Neural progenitor cell (in vitro differentiated cells): ENCODE results near the gene RNF32.

Experiments used
- EZH2 ChIP-seq: fragments of 200-600 bp; sonication (generic); IDR thresholded peaks from 2 replicates; pipeline ENCODE4 v1.6.1; 2017; ENCODE audit warnings: antibody characterized with exemption, mild to moderate bottlenecking, moderate library complexity
- TF ChIP-seq, protein P1 (sequence below): fragments of 200-600 bp; sonication (generic); IDR thresholded peaks from 2 replicates; pipeline ENCODE4 v1.5.1; 2017; ENCODE audit warnings: antibody characterized with exemption, mild to moderate bottlenecking

- TF ChIP-seq, protein P1, sequence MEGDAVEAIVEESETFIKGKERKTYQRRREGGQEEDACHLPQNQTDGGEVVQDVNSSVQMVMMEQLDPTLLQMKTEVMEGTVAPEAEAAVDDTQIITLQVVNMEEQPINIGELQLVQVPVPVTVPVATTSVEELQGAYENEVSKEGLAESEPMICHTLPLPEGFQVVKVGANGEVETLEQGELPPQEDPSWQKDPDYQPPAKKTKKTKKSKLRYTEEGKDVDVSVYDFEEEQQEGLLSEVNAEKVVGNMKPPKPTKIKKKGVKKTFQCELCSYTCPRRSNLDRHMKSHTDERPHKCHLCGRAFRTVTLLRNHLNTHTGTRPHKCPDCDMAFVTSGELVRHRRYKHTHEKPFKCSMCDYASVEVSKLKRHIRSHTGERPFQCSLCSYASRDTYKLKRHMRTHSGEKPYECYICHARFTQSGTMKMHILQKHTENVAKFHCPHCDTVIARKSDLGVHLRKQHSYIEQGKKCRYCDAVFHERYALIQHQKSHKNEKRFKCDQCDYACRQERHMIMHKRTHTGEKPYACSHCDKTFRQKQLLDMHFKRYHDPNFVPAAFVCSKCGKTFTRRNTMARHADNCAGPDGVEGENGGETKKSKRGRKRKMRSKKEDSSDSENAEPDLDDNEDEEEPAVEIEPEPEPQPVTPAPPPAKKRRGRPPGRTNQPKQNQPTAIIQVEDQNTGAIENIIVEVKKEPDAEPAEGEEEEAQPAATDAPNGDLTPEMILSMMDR: no peak
- TF ChIP-seq EZH2: no peak
Observed at GRCh38 chr7:156604836-156605695, 35.5 kb upstream of the RNF32 start.
